Endothelial cell of hepatic sinusoid (primary cell): Measurements from ENCODE around the gene C4orf54.

ENCODE experiments used
- in situ Hi-C: cut with HindIII; loops from 2 replicates; pipeline ENCODE4 v1.10.0; 2017; ENCODE audit warnings: low sequenced_read_pairs

C4orf54 gene

GRCh38 chr4:99657798-99658197 is at the start of gene C4orf54:
Gene C4orf54 (minus strand): TSS chr4:99657828. CDS start chr4:99654648, 3,180 bp downstream.
- in situ Hi-C loops = no loop called here

GRCh38 chr4:99705891-99706290 is 48.3 kb upstream of the C4orf54 start:
- in situ Hi-C loops = no loop called here

- in situ Hi-C loops = no loop called here
These were observed 39.2 kb upstream of the C4orf54 start for GRCh38 chr4:99696801-99697200.

GRCh38 chr4:99693140-99693539 is 35.5 kb upstream of the C4orf54 start:
- in situ Hi-C loops = no loop called here

- in situ Hi-C loops = no loop called here
These were observed 33.4 kb upstream of the C4orf54 start for GRCh38 chr4:99690990-99691389.

- in situ Hi-C loops = no loop called here
These were observed 32.8 kb upstream of the C4orf54 start for GRCh38 chr4:99690472-99690871.

- in situ Hi-C loops = no loop called here
These were observed 29.5 kb upstream of the C4orf54 start for GRCh38 chr4:99687120-99687519.

GRCh38 chr4:99685234-99685633 is 27.6 kb upstream of the C4orf54 start:
- in situ Hi-C loops = no loop called here

- in situ Hi-C loops = no loop called here
These were observed 26.3 kb upstream of the C4orf54 start for GRCh38 chr4:99683895-99684294.

- in situ Hi-C loops = no loop called here
These were observed 22.3 kb upstream of the C4orf54 start for GRCh38 chr4:99679976-99680375.

- in situ Hi-C loops = no loop called here
These were observed 21.6 kb upstream of the C4orf54 start for GRCh38 chr4:99679204-99679603.

GRCh38 chr4:99677161-99677560 is 19.5 kb upstream of the C4orf54 start:
- in situ Hi-C loops = no loop called here

GRCh38 chr4:99670409-99671073 is 12.9 kb upstream of the C4orf54 start:
- in situ Hi-C loops = no loop called here

- in situ Hi-C loops = no loop called here
These were observed 11.5 kb upstream of the C4orf54 start for GRCh38 chr4:99669084-99669483.

- in situ Hi-C loops = no loop called here
These were observed 10.8 kb upstream of the C4orf54 start for GRCh38 chr4:99668472-99668871.

- in situ Hi-C loops = no loop called here
These were observed 8.4 kb upstream of the C4orf54 start for GRCh38 chr4:99665983-99666382.

- in situ Hi-C loops = no loop called here
These were observed 7.1 kb upstream of the C4orf54 start for GRCh38 chr4:99664716-99665115.

GRCh38 chr4:99661907-99662306 is 4.3 kb upstream of the C4orf54 start:
- in situ Hi-C loops = no loop called here

GRCh38 chr4:99658666-99659065 is 1.0 kb upstream of the C4orf54 start:
- in situ Hi-C loops = no loop called here

GRCh38 chr4:99655308-99656081 is 2.1 kb downstream of the C4orf54 start:
- in situ Hi-C loops = no loop called here

- in situ Hi-C loops = no loop called here
These were observed 3.3 kb downstream of the C4orf54 start for GRCh38 chr4:99654361-99654761.

GRCh38 chr4:99653916-99654315 is 3.7 kb downstream of the C4orf54 start:
- in situ Hi-C loops = no loop called here
